ENCODE data around the gene OR1L1. TPM values are rescaled to one million over a fixed set of nuclear protein-coding genes. Genes with fewer than 3 reads are reported as not detected.

OR1L1 gene, protein sequence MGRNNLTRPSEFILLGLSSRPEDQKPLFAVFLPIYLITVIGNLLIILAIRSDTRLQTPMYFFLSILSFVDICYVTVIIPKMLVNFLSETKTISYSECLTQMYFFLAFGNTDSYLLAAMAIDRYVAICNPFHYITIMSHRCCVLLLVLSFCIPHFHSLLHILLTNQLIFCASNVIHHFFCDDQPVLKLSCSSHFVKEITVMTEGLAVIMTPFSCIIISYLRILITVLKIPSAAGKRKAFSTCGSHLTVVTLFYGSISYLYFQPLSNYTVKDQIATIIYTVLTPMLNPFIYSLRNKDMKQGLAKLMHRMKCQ
- total RNA-seq (not detected), polyA plus RNA-seq (not detected)
- long read RNA-seq, donor 1: 0 reads
- long read RNA-seq, donor 2: 0 reads
- long read RNA-seq, donor 3: 0 reads
- long read RNA-seq, donor 4: 0 reads
- long read RNA-seq, donor 5: 0 reads
- long read RNA-seq, donor 6: 0 reads
- long read RNA-seq, donor 7: 0 reads
- long read RNA-seq, donor 8: 0 reads
- long read RNA-seq, donor 9: 0 reads
- long read RNA-seq, donor 10: 0 reads

DNA sequence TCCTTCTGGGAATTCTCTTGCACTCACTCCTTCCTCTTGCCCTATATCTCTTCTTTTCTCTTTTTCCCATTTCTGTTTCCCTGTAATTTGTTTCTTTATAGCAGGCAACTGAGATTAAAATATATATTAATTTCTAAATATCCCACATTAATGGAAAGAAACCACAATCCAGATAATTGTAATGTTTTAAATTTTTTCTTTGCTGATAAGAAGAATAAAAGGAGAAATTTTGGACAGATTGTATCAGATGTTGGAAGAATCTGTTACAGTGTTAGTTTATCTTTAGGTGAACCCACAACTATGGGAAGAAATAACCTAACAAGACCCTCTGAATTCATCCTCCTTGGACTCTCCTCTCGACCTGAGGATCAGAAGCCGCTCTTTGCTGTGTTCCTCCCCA lies at the start of gene OR1L1:
Gene OR1L1 (plus strand): TSS at position 301 of the 400 bp plus-strand sequence. CDS start 0 bp downstream, at position 301.
- no peak within 1 kb of the TSS for H3K4me3 ChIP-seq
- intact Hi-C loops (cut with DNase I): no loop called here
- no peak for TF ChIP-seq POLR2A (IDR thresholded peaks at IDR 0.05)
- TF ChIP-seq, protein P1, sequence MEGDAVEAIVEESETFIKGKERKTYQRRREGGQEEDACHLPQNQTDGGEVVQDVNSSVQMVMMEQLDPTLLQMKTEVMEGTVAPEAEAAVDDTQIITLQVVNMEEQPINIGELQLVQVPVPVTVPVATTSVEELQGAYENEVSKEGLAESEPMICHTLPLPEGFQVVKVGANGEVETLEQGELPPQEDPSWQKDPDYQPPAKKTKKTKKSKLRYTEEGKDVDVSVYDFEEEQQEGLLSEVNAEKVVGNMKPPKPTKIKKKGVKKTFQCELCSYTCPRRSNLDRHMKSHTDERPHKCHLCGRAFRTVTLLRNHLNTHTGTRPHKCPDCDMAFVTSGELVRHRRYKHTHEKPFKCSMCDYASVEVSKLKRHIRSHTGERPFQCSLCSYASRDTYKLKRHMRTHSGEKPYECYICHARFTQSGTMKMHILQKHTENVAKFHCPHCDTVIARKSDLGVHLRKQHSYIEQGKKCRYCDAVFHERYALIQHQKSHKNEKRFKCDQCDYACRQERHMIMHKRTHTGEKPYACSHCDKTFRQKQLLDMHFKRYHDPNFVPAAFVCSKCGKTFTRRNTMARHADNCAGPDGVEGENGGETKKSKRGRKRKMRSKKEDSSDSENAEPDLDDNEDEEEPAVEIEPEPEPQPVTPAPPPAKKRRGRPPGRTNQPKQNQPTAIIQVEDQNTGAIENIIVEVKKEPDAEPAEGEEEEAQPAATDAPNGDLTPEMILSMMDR (IDR thresholded peaks at IDR 0.05): no peak
- no peak within 1 kb of the TSS for H3K27ac ChIP-seq
- H3K36me3 ChIP-seq (replicated peaks in 1 of 2): no peaks in the 10 kb centered on the region
- DNase-seq: no peak
- no peaks in the 10 kb centered on the region for H3K9me3 ChIP-seq (replicated peaks in 1 of 3)
- WGBS, 4 donors: 62 to 81% (median 71%) methylated on average over 2 of the region's 2 CpGs
- no peaks in the 10 kb centered on the region for H3K27me3 ChIP-seq
- H3K4me1 ChIP-seq (replicated peaks in 1 of 2): no peaks in the 10 kb centered on the region

DNA sequence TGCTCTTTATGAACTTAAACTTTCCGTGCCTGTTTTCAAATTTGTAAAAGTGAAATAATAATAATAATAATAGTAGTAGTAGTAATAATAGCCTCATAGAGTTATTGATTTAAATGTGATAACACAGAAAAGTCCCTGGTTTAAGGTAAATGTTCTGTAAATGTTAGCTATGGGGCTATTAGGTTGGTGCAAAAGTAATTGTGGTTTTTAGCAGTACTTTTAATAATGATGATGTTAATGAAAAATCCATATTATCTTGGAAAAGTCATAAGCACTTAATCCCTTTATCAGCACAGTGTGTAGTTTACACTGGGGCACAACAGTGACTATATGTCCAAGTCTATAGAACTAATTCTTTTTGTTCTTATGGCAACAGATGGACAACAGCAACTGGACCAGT lies 47.2 kb upstream of the OR1L1 start, which contains the start of gene OR1Q1:
Gene OR1Q1 (plus strand): TSS at position 377 of the 400 bp plus-strand sequence. CDS start 0 bp downstream, at position 377.
- Histone ChIP-seq H3K9me3 (replicated peaks in 1 of 3) (no peaks in the 10 kb centered on the region), H3K4me1 (replicated peaks in 1 of 2) (no peaks in the 10 kb centered on the region), H3K27me3 (no peaks in the 10 kb centered on the region), H3K4me3 (no peak within 1 kb of the TSS), H3K27ac (no peak within 1 kb of the TSS), H3K36me3 (replicated peaks in 1 of 2) (no peaks in the 10 kb centered on the region)
- WGBS, 4 donors: 83 to 100% (median 91%) methylated on average over 1 of the region's 1 CpG
- DNase-seq: no peak
- intact Hi-C loops (cut with DNase I): no loop called here
- TF ChIP-seq, protein P1 (IDR thresholded peaks at IDR 0.05): no peak
- TF ChIP-seq POLR2A (IDR thresholded peaks at IDR 0.05): no peak

DNA sequence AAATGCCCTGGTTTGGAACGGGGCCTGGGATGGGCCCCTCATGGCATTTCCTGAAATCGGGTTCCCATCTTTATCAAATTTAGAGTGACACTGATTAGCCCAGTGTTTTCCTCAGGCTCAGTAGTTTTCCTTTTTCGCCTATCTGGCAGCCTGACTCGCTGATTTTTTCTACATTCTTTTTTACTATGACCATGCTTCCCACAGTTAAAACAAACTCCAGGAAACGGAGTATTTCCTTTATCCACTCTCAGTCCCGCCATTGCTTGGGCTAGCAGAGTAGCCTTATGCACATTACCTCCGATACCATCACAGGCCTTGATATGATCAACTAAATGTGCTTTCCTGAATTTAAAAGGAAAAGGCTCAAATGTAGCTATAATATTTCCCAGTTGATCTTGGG lies 41.5 kb upstream of the OR1L1 start:
- no peaks in the 10 kb centered on the region for H3K9me3 ChIP-seq (replicated peaks in 1 of 3)
- H3K27me3 ChIP-seq: no peaks in the 10 kb centered on the region
- DNase-seq: no peak
- no peak overlapping the region for H3K27ac ChIP-seq
- intact Hi-C loops (cut with DNase I): no loop called here
- no peaks in the 10 kb centered on the region for H3K4me1 ChIP-seq (replicated peaks in 1 of 2)
- no peak for TF ChIP-seq POLR2A (IDR thresholded peaks at IDR 0.05)
- TF ChIP-seq, protein P1 (IDR thresholded peaks at IDR 0.05): no peak
- no peaks in the 10 kb centered on the region for H3K36me3 ChIP-seq (replicated peaks in 1 of 2)
- 59 to 73% (median 63%) methylated on average over 7 of the region's 7 CpGs for WGBS, 4 donors
- no peak overlapping the region for H3K4me3 ChIP-seq

DNA sequence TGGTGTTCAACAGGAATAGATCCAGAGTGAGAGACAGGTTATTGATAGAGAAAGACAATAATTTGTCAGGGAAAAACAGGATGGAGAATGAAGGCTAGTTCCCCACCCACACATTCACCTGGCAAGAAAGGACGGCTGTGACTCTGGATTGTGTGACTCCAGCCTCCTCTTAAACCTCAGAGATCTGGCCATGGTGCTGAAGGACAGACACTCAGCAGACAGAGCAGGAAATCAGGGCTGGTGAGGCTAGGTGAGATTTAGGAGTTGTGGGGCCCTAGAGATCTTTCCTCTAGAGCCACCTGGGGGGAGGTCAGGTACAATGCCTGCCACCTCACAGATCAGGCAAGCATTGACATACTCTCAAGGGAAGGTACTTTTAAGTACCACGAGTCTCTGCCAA lies 19.3 kb upstream of the OR1L1 start:
- Histone ChIP-seq H3K9me3 (replicated peaks in 1 of 3) (no peaks in the 10 kb centered on the region), H3K27ac (no peak overlapping the region), H3K36me3 (replicated peaks in 1 of 2) (no peaks in the 10 kb centered on the region), H3K4me1 (replicated peaks in 1 of 2) (no peaks in the 10 kb centered on the region), H3K4me3 (no peak overlapping the region), H3K27me3 (no peaks in the 10 kb centered on the region)
- WGBS, 4 donors: 27 to 33% (median 29%) methylated on average over 2 of the region's 2 CpGs
- DNase-seq: no peak
- intact Hi-C loops (cut with DNase I): no loop called here
- TF ChIP-seq, protein P1 (IDR thresholded peaks at IDR 0.05): no peak
- no peak for TF ChIP-seq POLR2A (IDR thresholded peaks at IDR 0.05)

Data from adrenal gland (tissue), 19 donors.